ENCODE results near the gene TCEAL8.

- TF ChIP-seq CTCF (IDR thresholded peaks at IDR 0.05) (no peak), POLR2A (IDR thresholded peaks at IDR 0.05) (no peak)
Measured at GRCh38 chrX:103215425-103215991, 39.4 kb downstream of the TCEAL8 start.

All from testis (tissue), 2 donors.